KMS-11 (cell line): ENCODE results near the gene ARPC4.

ENCODE experiments used
- H2AFZ ChIP-seq: fragments of 200-600 bp; sonication (generic); 2 replicates; pipeline ENCODE4 v1.6.1; 2016; ENCODE audit warnings: antibody characterized with exemption, mixed run types, low read depth
- H3K27ac ChIP-seq: fragments of 200-600 bp; sonication (generic); 2 replicates; pipeline ENCODE4 v1.6.1; 2016; ENCODE audit warnings: mild to moderate bottlenecking, mixed run types
- H3K27me3 ChIP-seq: fragments of 200-600 bp; sonication (generic); 2 replicates; pipeline ENCODE4 v1.6.1; 2017; ENCODE audit warnings: mild to moderate bottlenecking, low read depth, mixed run types, moderate library complexity; ENCODE audit not compliant: insufficient read depth
- H3K36me3 ChIP-seq: fragments of 200-600 bp; sonication (generic); 2 replicates; pipeline ENCODE4 v1.6.1; 2017; ENCODE audit warnings: mild to moderate bottlenecking, mixed run types; ENCODE audit not compliant: insufficient read depth
- H3K4me1 ChIP-seq: fragments of 200-600 bp; sonication (generic); 2 replicates; pipeline ENCODE4 v1.6.1; 2016; ENCODE audit warnings: mild to moderate bottlenecking, low read depth, mixed run types; ENCODE audit not compliant: poor library complexity, severe bottlenecking
- H3K4me2 ChIP-seq: fragments of 200-600 bp; sonication (generic); 2 replicates; pipeline ENCODE4 v1.7.0; 2016; ENCODE audit warnings: mild to moderate bottlenecking, mixed run types
- H3K4me3 ChIP-seq: fragments of 200-600 bp; sonication (generic); IDR thresholded peaks from 2 replicates; pipeline ENCODE4 v1.6.1; 2017; ENCODE audit warnings: low read depth, low read length, mixed read lengths; ENCODE audit not compliant: insufficient read depth
- H3K79me2 ChIP-seq: fragments of 200-600 bp; sonication (generic); 2 replicates; pipeline ENCODE4 v1.6.1; 2016; ENCODE audit warnings: low read depth, mixed run types; ENCODE audit not compliant: insufficient read depth
- H3K9ac ChIP-seq: fragments of 200-600 bp; sonication (generic); 2 replicates; pipeline ENCODE4 v1.6.1; 2016; ENCODE audit warnings: mild to moderate bottlenecking, mixed run types
- H4K20me1 ChIP-seq: fragments of 200-600 bp; sonication (generic); 2 replicates; pipeline ENCODE4 v1.6.1; 2016; ENCODE audit warnings: mild to moderate bottlenecking, mixed run types; ENCODE audit not compliant: insufficient read depth
- TF ChIP-seq, protein P1 (sequence below): fragments of 200-600 bp; sonication (generic); conservative IDR thresholded peaks from 2 replicates; pipeline ENCODE4 v1.6.1; 2017; ENCODE audit warnings: low read depth, mild to moderate bottlenecking, antibody characterized with exemption, low read length, moderate library complexity, mixed read lengths

The ARPC4 gene

DNA sequence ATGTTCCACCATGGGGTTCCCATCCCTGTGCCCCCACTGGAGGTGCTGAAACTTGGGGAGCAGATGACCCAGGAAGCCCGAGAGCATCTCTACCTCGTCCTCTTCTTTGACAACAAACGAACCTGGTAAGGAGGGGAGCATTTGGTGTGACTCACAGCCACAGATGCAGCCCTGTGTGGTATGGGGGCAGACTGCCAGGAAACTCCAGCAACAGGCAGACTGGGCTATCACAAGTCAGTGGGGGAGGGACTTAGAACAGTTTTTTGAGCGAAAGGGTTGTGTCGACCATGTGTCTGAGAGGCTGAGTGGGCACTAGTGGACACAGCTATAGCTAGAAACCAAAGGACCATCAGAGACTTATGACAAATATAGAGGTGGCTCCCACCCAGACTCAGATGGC, 46.6 kb upstream of the ARPC4 start:
- Histone ChIP-seq H3K79me2 (no peaks in the 10 kb centered on the region), H3K27me3 (no peaks in the 10 kb centered on the region), H3K4me1 (peaks cover 4% of the 10 kb centered on the region), H2AFZ (no peak overlapping the region), H3K4me2 (no peak overlapping the region), H3K9ac (no peak overlapping the region), H3K4me3 (no peak overlapping the region), H3K27ac (no peak overlapping the region), H4K20me1 (no peaks in the 10 kb centered on the region), H3K36me3 (no peaks in the 10 kb centered on the region)
- TF ChIP-seq, protein P1, sequence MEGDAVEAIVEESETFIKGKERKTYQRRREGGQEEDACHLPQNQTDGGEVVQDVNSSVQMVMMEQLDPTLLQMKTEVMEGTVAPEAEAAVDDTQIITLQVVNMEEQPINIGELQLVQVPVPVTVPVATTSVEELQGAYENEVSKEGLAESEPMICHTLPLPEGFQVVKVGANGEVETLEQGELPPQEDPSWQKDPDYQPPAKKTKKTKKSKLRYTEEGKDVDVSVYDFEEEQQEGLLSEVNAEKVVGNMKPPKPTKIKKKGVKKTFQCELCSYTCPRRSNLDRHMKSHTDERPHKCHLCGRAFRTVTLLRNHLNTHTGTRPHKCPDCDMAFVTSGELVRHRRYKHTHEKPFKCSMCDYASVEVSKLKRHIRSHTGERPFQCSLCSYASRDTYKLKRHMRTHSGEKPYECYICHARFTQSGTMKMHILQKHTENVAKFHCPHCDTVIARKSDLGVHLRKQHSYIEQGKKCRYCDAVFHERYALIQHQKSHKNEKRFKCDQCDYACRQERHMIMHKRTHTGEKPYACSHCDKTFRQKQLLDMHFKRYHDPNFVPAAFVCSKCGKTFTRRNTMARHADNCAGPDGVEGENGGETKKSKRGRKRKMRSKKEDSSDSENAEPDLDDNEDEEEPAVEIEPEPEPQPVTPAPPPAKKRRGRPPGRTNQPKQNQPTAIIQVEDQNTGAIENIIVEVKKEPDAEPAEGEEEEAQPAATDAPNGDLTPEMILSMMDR = no peak

DNA sequence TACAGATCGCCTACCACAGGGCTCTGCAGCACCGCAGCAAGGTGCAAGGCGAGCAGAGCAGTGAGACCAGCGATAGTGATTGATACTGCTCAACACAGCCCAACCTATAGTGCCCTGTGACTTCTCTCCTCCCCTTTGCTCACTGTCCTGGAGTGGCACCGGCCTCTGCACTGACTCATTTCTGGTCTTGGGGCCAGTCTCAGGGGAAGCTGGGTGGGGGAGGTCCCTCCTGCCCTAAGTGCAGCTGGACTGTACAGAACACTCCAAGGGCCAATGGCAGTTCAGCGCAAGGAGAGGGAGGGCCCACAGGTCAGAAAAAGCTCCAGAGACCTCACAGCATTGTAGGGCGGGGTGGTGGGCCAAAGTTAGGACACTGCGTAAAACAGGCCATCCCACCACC, 45.6 kb upstream of the ARPC4 start:
- H3K9ac ChIP-seq = no peak overlapping the region
- no peak overlapping the region for H3K27ac ChIP-seq
- H3K27me3 ChIP-seq = no peaks in the 10 kb centered on the region
- no peaks in the 10 kb centered on the region for H3K36me3 ChIP-seq
- H2AFZ ChIP-seq = no peak overlapping the region
- no peak overlapping the region for H3K4me3 ChIP-seq
- peaks cover 4% of the 10 kb centered on the region for H3K4me1 ChIP-seq
- TF ChIP-seq, protein P1 = no peak
- no peak overlapping the region for H3K4me2 ChIP-seq
- no peaks in the 10 kb centered on the region for H3K79me2 ChIP-seq
- H4K20me1 ChIP-seq = no peaks in the 10 kb centered on the region

GRCh38 chr3:9748031-9748430, 44.9 kb upstream of the ARPC4 start:
- Histone ChIP-seq H3K79me2 (no peaks in the 10 kb centered on the region), H3K27me3 (no peaks in the 10 kb centered on the region), H3K4me1 (peaks cover 4% of the 10 kb centered on the region), H3K9ac (no peak overlapping the region), H2AFZ (no peak overlapping the region), H3K36me3 (no peaks in the 10 kb centered on the region), H4K20me1 (no peaks in the 10 kb centered on the region), H3K27ac (no peak overlapping the region), H3K4me2 (no peak overlapping the region), H3K4me3 (no peak overlapping the region)
- TF ChIP-seq, protein P1 = no peak

DNA sequence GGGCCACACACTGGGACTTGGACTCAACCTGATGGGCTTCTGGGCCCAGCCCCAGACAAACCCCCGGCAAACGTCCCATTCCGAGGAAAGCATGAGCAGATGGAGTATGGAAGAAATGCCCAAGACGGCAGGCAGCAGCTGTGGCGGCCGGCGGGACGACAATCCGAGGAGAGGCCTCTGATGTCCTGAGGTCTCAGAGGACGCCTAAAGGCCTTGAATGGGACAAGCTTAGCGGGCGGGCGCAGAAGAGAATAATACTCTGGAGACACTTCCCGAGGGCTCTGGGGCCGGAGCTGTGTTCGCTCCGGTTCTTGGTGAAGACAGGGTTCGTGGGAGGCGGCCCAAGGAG, 43.6 kb upstream of the ARPC4 start:
- peaks cover 4% of the 10 kb centered on the region for H3K4me1 ChIP-seq
- H2AFZ ChIP-seq = peak overlapping the region; percentile 85; the same call in 1 of the 2 replicates
- peak overlapping the region; percentile 54 for H3K4me2 ChIP-seq
- no peak overlapping the region for H3K4me3 ChIP-seq
- TF ChIP-seq, protein P1 = no peak
- peak overlapping the region; percentile 28; the same call in 1 of the 2 replicates for H3K9ac ChIP-seq
- H4K20me1 ChIP-seq = no peaks in the 10 kb centered on the region
- H3K27ac ChIP-seq = peak overlapping the region; percentile 27; the same call in 1 of the 2 replicates
- H3K79me2 ChIP-seq = no peaks in the 10 kb centered on the region
- no peaks in the 10 kb centered on the region for H3K27me3 ChIP-seq
- H3K36me3 ChIP-seq = no peaks in the 10 kb centered on the region
